SK-N-SH treated with all-trans-retinoic acid at 6 μM for 48 hours (cell line): Measurements from ENCODE around the gene SETDB1.
A peak's percentile ranks its signal among the peaks of the same experiment; 100 is the strongest.

Experiments used
- ATAC-seq: fragments of 200-7000 bp; cut with Tn5 transposase; 3 replicates; pipeline ENCODE4 v1.9.1; 2020; ENCODE audit warnings: mild to moderate bottlenecking, moderate library complexity
- BACH2 ChIP-seq: fragments of 250-450 bp; sonication (Bioruptor Pico); IDR thresholded peaks from 2 replicates; pipeline ENCODE4 v1.9.0; 2021; ENCODE audit warnings: mild to moderate bottlenecking, borderline replicate concordance
- CSDC2 ChIP-seq: fragments of 250-450 bp; sonication (Bioruptor Pico); IDR thresholded peaks from 2 replicates; pipeline ENCODE4 v1.5.0; 2020; ENCODE audit warnings: mild to moderate bottlenecking, moderate library complexity
- ESRRG ChIP-seq: fragments of 250-450 bp; sonication (Bioruptor Pico); IDR thresholded peaks from 2 replicates; pipeline ENCODE4 v1.6.1; 2021; ENCODE audit warnings: mild to moderate bottlenecking
- GLIS3 ChIP-seq: fragments of 250-450 bp; sonication (Bioruptor Pico); IDR thresholded peaks from 2 replicates; pipeline ENCODE4 v1.5.0; 2020; ENCODE audit warnings: mild to moderate bottlenecking, moderate library complexity
- ISL1 ChIP-seq: fragments of 250-450 bp; sonication (Bioruptor Pico); IDR thresholded peaks from 2 replicates; pipeline ENCODE4 v2.1.2; 2022; ENCODE audit warnings: mild to moderate bottlenecking, moderate library complexity
- OSR1 ChIP-seq: fragments of 250-450 bp; sonication (Bioruptor Pico); IDR thresholded peaks from 2 replicates; pipeline ENCODE4 v1.8.0; 2022; ENCODE audit warnings: moderate library complexity, mild to moderate bottlenecking, inconsistent platforms
- PPARA ChIP-seq: fragments of 250-450 bp; sonication (Bioruptor Pico); IDR thresholded peaks from 2 replicates; pipeline ENCODE4 v1.5.0; 2020; ENCODE audit warnings: mild to moderate bottlenecking, borderline replicate concordance
- SNAI2 ChIP-seq: fragments of 250-450 bp; sonication (Bioruptor Pico); IDR thresholded peaks from 2 replicates; pipeline ENCODE4 v1.5.0; 2020; ENCODE audit warnings: mild to moderate bottlenecking, moderate library complexity
- ZC3H10 ChIP-seq: fragments of 250-450 bp; sonication (Bioruptor Pico); IDR thresholded peaks from 2 replicates; pipeline ENCODE4 v1.5.1; 2021; ENCODE audit warnings: mild to moderate bottlenecking, moderate library complexity
- ZFP3 ChIP-seq: fragments of 250-450 bp; sonication (Bioruptor Pico); IDR thresholded peaks from 2 replicates; pipeline ENCODE4 v1.5.0; 2020; ENCODE audit warnings: mild to moderate bottlenecking, moderate library complexity
- ZFP30 ChIP-seq: fragments of 450-650 bp; formaldehyde crosslinking; IDR thresholded peaks from 2 replicates; pipeline ENCODE4 v1.5.0; 2022; ENCODE audit warnings: mild to moderate bottlenecking, moderate library complexity
- ZNF565 ChIP-seq: fragments of 450-650 bp; formaldehyde crosslinking; conservative IDR thresholded peaks from 2 replicates; pipeline ENCODE4 v1.5.0; 2020; ENCODE audit warnings: low read depth, mild to moderate bottlenecking, moderate library complexity
- ZNF70 ChIP-seq: fragments of 450-650 bp; formaldehyde crosslinking; IDR thresholded peaks from 2 replicates; pipeline ENCODE4 v1.5.0; 2020; ENCODE audit warnings: mild to moderate bottlenecking, moderate library complexity
- TF ChIP-seq, protein P1 (sequence below): fragments of 250-450 bp; sonication (Bioruptor Pico); IDR thresholded peaks from 2 replicates; pipeline ENCODE4 v1.5.0; 2020; ENCODE audit warnings: mild to moderate bottlenecking, moderate library complexity
- TF ChIP-seq, protein P2 (sequence below): fragments of 250-450 bp; sonication (Bioruptor Pico); IDR thresholded peaks from 2 replicates; pipeline ENCODE4 v1.8.0; 2021; ENCODE audit warnings: low read depth, mild to moderate bottlenecking, moderate library complexity, borderline replicate concordance
- TF ChIP-seq, protein P3 (sequence below): fragments of 250-450 bp; sonication (Bioruptor Pico); IDR thresholded peaks from 2 replicates; pipeline ENCODE4 v1.5.1; 2020; ENCODE audit warnings: low read depth, mild to moderate bottlenecking, moderate library complexity
- TF ChIP-seq, protein P4 (sequence below): fragments of 250-450 bp; sonication (Bioruptor Pico); IDR thresholded peaks from 2 replicates; pipeline ENCODE4 v1.5.1; 2021; ENCODE audit warnings: mild to moderate bottlenecking, moderate library complexity
- TF ChIP-seq, protein P5 (sequence below): fragments of 250-450 bp; sonication (Bioruptor Pico); IDR thresholded peaks from 2 replicates; pipeline ENCODE4 v1.8.0; 2020; ENCODE audit warnings: mild to moderate bottlenecking, moderate library complexity, borderline replicate concordance

Gene SETDB1

DNA sequence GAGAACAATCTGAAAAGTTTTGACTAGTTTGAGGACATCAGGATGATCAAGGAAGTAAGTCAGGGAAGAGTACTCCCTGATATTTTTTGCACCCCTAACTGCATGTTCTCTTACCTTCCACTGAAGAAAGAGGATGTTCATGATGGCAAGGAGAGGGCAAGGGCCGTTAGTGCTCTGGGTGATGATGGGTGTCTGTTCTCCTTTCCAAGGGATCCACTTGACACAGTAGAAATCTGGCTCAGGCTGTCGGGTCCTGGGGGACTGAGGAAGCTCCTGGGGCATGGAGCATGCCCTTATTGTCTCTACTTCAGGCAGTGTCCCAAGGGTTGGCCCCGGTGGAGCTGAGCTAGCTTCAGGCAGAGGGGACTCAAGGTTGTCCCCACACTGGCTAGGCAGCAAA lies 75.9 kb downstream of the SETDB1 start:
- TF ChIP-seq ZFP3 (CRISPR knock-in tag) (no peak), ISL1 (CRISPR knock-in tag) (no peak)
- ATAC-seq, result no peak

DNA sequence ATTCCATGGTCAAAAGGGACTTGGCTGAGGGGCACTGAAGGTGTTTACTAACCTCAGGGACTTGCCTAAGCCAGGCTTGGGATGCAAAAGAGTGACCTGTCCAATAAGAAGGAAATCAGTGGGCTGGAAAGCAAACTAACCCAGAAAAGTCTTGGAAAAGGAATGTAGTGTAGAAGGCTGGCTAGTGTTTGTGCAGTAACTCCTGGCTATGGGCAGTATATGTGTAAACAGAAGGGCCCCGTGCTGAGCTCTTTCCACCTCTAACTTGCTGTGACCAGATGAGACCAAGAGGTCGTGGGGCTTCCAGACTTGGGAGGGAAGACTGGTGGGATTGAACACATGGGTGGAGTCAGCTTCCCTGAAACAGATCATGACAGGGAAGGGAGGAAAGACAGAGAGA lies 76.4 kb downstream of the SETDB1 start:
- no peak for ATAC-seq
- TF ChIP-seq CSDC2 (CRISPR knock-in tag), result no peak

DNA sequence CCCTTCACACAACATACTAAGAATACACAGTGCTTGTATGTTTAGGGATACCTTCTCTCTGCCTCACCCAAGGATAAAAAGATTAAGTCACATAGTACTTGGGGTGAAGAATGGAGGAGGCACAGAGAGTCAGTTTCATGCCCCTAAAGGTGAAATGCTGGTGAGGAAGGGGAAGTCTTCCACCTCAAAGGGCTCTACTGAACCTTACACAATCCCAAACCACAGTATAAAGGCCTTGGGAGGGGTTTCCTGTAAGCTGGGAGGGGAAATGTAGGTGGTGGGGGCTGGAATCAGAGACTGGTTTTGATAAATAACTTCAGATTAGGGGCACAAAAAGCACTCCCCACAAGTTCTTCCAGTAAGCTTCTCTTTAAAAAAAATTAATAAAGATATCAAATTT lies 77.0 kb downstream of the SETDB1 start:
- no peak for ATAC-seq
- TF ChIP-seq SNAI2 (no peak), PPARA (CRISPR knock-in tag) (no peak)

DNA sequence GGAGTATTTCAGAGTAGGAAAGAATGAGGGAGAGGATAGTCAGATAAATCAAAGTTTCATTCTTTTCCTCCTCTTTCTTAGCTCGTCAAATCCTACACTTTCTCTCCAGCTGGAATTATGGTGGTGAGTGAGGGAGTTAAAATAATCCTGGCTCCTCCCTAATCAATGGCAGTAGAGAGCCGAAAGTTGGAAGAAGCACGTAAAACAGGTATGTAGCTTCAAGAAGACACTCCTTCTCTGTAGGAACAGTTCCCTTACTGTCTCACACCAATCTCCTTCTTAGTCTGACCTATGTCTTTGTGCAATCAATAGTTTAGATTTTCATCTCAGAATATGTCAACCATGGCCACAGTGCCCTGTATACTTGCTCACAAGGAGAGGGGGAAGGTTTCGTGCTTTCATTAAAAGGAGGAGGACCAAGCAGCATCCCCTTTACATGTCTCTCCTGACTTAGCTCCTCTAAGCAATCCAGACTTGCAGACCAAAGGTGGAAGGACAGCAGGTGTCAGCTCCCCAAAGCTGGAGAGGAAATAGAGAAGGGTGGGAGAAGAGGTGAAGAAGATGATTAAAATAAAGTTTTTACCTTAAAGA lies 79.7 kb downstream of the SETDB1 start:
- peak; percentile 1; the same call in 2 of the 3 replicates for ATAC-seq
- TF ChIP-seq OSR1 (CRISPR knock-in tag) (no peak), ZFP30 (no peak)

DNA sequence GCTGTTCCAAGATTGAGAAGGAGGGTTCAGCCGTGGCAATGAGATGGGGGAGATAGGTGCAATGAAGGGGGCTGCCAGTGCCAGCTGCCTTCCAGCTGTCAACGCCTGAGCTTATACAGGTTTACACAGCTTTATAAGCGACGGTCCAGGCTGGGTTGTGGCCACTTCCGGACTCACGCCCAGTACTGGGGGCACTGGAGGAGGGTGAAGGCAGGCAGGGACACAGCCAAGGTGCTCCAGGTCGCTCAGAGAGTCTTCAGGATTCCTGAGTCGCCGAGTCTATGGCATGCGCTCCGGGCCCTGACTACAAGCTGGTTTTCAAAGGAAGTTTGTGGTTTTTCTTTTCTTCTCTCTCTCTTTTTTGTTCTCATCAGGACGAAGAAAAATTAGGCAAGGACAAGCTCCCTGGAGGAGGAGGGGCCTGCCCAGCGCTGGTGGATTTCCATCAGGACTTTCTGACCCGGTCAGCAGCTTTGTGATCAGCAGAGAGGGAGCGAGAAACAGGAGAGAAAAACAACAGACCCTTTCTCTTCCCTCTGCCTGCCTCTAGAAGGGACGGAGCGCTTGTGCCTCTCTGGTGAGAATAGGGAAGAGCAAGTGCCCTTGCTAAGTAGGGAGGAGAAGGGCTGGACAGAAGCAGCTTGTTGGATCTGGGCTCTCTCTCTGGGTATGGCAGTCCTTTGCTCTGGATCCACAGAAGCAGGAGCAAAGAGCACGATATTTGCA lies 80.3 kb downstream of the SETDB1 start, which contains the start of gene MINDY1:
MINDY1 (minus strand) TSS at position 576 of the 726 bp plus-strand sequence. CDS start 4,285 bp downstream, outside the sequence.
- TF ChIP-seq ZNF70 (no peak), PPARA (CRISPR knock-in tag) (no peak), BACH2 (no peak), CSDC2 (CRISPR knock-in tag) (no peak)
- TF ChIP-seq, protein P1, sequence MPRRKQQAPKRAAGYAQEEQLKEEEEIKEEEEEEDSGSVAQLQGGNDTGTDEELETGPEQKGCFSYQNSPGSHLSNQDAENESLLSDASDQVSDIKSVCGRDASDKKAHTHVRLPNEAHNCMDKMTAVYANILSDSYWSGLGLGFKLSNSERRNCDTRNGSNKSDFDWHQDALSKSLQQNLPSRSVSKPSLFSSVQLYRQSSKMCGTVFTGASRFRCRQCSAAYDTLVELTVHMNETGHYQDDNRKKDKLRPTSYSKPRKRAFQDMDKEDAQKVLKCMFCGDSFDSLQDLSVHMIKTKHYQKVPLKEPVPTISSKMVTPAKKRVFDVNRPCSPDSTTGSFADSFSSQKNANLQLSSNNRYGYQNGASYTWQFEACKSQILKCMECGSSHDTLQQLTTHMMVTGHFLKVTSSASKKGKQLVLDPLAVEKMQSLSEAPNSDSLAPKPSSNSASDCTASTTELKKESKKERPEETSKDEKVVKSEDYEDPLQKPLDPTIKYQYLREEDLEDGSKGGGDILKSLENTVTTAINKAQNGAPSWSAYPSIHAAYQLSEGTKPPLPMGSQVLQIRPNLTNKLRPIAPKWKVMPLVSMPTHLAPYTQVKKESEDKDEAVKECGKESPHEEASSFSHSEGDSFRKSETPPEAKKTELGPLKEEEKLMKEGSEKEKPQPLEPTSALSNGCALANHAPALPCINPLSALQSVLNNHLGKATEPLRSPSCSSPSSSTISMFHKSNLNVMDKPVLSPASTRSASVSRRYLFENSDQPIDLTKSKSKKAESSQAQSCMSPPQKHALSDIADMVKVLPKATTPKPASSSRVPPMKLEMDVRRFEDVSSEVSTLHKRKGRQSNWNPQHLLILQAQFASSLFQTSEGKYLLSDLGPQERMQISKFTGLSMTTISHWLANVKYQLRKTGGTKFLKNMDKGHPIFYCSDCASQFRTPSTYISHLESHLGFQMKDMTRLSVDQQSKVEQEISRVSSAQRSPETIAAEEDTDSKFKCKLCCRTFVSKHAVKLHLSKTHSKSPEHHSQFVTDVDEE (CRISPR knock-in tag), result no peak
- TF ChIP-seq, protein P2, sequence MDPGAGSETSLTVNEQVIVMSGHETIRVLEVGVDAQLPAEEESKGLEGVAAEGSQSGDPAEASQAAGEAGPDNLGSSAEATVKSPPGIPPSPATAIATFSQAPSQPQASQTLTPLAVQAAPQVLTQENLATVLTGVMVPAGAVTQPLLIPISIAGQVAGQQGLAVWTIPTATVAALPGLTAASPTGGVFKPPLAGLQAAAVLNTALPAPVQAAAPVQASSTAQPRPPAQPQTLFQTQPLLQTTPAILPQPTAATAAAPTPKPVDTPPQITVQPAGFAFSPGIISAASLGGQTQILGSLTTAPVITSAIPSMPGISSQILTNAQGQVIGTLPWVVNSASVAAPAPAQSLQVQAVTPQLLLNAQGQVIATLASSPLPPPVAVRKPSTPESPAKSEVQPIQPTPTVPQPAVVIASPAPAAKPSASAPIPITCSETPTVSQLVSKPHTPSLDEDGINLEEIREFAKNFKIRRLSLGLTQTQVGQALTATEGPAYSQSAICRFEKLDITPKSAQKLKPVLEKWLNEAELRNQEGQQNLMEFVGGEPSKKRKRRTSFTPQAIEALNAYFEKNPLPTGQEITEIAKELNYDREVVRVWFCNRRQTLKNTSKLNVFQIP (CRISPR knock-in tag), result no peak
- TF ChIP-seq, protein P3, sequence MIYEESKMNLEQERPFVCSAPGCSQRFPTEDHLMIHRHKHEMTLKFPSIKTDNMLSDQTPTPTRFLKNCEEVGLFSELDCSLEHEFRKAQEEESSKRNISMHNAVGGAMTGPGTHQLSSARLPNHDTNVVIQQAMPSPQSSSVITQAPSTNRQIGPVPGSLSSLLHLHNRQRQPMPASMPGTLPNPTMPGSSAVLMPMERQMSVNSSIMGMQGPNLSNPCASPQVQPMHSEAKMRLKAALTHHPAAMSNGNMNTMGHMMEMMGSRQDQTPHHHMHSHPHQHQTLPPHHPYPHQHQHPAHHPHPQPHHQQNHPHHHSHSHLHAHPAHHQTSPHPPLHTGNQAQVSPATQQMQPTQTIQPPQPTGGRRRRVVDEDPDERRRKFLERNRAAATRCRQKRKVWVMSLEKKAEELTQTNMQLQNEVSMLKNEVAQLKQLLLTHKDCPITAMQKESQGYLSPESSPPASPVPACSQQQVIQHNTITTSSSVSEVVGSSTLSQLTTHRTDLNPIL, result no peak
- ATAC-seq, result peak; percentile 92

DNA sequence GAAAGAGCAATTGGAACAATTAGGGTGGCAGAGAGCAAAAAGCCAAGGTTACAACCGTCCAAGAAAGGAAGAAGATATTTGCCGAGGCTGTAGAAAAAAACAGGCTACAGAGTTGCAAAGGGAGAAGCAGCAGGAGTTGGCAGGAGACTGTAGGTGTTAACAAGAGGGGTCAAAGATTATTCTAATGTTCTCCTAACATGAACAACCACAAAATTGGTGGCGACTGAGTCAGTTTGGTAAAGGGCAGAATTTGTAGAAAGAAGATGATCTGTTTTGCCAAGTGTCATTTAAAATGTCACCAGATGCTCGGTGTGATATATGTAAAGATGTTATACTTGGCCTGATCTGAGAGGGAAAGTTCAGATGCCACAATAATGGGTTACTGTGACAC lies 81.7 kb downstream of the SETDB1 start:
- ATAC-seq, result no peak
- TF ChIP-seq ZFP30 (no peak), ZNF565 (CRISPR knock-in tag) (no peak), ESRRG (CRISPR knock-in tag) (no peak), CSDC2 (CRISPR knock-in tag) (no peak), ZC3H10 (CRISPR knock-in tag) (no peak), OSR1 (CRISPR knock-in tag) (no peak), ZNF70 (no peak), GLIS3 (CRISPR knock-in tag) (no peak), BACH2 (no peak)
- TF ChIP-seq, protein P4, sequence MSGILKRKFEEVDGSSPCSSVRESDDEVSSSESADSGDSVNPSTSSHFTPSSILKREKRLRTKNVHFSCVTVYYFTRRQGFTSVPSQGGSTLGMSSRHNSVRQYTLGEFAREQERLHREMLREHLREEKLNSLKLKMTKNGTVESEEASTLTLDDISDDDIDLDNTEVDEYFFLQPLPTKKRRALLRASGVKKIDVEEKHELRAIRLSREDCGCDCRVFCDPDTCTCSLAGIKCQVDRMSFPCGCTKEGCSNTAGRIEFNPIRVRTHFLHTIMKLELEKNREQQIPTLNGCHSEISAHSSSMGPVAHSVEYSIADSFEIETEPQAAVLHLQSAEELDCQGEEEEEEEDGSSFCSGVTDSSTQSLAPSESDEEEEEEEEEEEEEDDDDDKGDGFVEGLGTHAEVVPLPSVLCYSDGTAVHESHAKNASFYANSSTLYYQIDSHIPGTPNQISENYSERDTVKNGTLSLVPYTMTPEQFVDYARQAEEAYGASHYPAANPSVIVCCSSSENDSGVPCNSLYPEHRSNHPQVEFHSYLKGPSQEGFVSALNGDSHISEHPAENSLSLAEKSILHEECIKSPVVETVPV (CRISPR knock-in tag), result no peak
- TF ChIP-seq, protein P3, result no peak
- TF ChIP-seq, protein P5, sequence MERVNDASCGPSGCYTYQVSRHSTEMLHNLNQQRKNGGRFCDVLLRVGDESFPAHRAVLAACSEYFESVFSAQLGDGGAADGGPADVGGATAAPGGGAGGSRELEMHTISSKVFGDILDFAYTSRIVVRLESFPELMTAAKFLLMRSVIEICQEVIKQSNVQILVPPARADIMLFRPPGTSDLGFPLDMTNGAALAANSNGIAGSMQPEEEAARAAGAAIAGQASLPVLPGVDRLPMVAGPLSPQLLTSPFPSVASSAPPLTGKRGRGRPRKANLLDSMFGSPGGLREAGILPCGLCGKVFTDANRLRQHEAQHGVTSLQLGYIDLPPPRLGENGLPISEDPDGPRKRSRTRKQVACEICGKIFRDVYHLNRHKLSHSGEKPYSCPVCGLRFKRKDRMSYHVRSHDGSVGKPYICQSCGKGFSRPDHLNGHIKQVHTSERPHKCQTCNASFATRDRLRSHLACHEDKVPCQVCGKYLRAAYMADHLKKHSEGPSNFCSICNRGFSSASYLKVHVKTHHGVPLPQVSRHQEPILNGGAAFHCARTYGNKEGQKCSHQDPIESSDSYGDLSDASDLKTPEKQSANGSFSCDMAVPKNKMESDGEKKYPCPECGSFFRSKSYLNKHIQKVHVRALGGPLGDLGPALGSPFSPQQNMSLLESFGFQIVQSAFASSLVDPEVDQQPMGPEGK (CRISPR knock-in tag), result no peak
